ENCODE data around the gene CFAP53. TPM values are rescaled to one million over a fixed set of nuclear protein-coding genes. Genes with fewer than 3 reads are reported as not detected.

The CFAP53 gene
- total RNA-seq, 1 experiment from 2014 or later = 0.15 TPM

DNA sequence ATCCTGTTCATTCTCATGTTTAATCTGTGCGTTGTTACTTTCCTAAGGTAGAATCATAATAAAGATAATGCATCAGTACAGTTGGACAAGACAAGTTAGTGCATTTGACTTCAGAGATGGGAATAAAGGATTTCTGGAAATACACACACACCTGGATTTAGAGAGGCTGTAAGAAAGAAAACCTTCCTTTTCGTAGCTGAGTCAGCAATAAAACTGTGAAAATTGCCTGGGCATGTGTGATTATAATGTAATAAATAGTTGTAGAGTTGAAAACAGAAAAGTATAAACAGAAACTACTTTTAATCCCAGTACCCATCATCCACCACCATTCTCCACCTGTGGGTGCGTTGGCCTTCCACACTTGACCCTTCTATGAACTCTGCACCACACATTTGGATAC, 15.4 kb downstream of the CFAP53 start:
- no peak for DNase-seq
- Histone ChIP-seq H2BK120ac (ENCODE audit: low read depth, low read length, poor library complexity, severe bottlenecking) (no peak overlapping the region), H2BK15ac (ENCODE audit: low read depth, low read length) (no peak overlapping the region), H3T11ph (ENCODE audit: low read length) (no peak overlapping the region), H3K9ac (ENCODE audit: extremely low read depth, insufficient read length, low read length) (no peak overlapping the region), H2BK20ac (ENCODE audit: low read depth, low read length, poor library complexity, severe bottlenecking) (no peak overlapping the region), H2BK5ac (ENCODE audit: insufficient read length, low read length) (no peak overlapping the region), H4K91ac (ENCODE audit: insufficient read length, low read depth, low read length) (no peak overlapping the region), H3K4me1 (ENCODE audit: insufficient read depth, low read length) (no peaks in the 10 kb centered on the region; the same call in 1 of the 2 replicates), H3K14ac (ENCODE audit: insufficient read depth, low read length) (no peak overlapping the region), H4K8ac (replicated peaks; ENCODE audit: insufficient read length, low read depth, low read length) (no peak overlapping the region), H3K23ac (ENCODE audit: insufficient read length, low read depth, low read length) (no peak overlapping the region), H4K5ac (ENCODE audit: insufficient read length, low read depth, low read length) (no peak overlapping the region), H3K4ac (ENCODE audit: low read depth, low read length) (no peak overlapping the region), H3K23me2 (ENCODE audit: insufficient read length, low read depth, low read length, poor library complexity, severe bottlenecking) (no peaks in the 10 kb centered on the region), H3K56ac (ENCODE audit: insufficient read length, low read depth, low read length) (no peak overlapping the region), H2AK5ac (ENCODE audit: insufficient read length, low read length) (no peak overlapping the region), H3K18ac (ENCODE audit: insufficient read length, low read depth, low read length) (no peak overlapping the region), H2BK12ac (ENCODE audit: insufficient read length, low read depth, low read length) (no peak overlapping the region), H3K4me2 (ENCODE audit: insufficient read depth, insufficient read length, low read length) (no peak overlapping the region), H4K20me1 (ENCODE audit: control insufficient read depth, insufficient read depth, insufficient read length) (no peaks in the 10 kb centered on the region), H2AFZ (ENCODE audit: low read length) (no peak overlapping the region), H3K79me2 (ENCODE audit: insufficient read depth, low read length) (no peaks in the 10 kb centered on the region), H3K79me1 (ENCODE audit: insufficient read depth, low read depth, low read length, poor library complexity, severe bottlenecking) (no peaks in the 10 kb centered on the region), H3K27ac (ENCODE audit: insufficient read length, low read depth, low read length) (no peak overlapping the region), H3K9me3 (ENCODE audit: control insufficient read depth, low read depth, low read length) (no peaks in the 10 kb centered on the region), H3K27me3 (ENCODE audit: insufficient read depth, low read length) (no peaks in the 10 kb centered on the region)
- Mint-ChIP-seq H3K36me3 (ENCODE audit: insufficient read depth in 1 of 3, low read depth in 3 of 3) (no peaks in the 10 kb centered on the region), H3K4me1 (peaks cover 5 to 10% of the 10 kb centered on the region in 2 experiments; a peak in 3 of 4 replicates), H3K27ac (no peak overlapping the region), H3K9me3 (no peaks in the 10 kb centered on the region), H3K4me3 (no peak overlapping the region), H3K27me3 (ENCODE audit: low read depth) (no peaks in the 10 kb centered on the region; the same call in 1 of the 2 replicates)
- TF ChIP-seq, protein P1, sequence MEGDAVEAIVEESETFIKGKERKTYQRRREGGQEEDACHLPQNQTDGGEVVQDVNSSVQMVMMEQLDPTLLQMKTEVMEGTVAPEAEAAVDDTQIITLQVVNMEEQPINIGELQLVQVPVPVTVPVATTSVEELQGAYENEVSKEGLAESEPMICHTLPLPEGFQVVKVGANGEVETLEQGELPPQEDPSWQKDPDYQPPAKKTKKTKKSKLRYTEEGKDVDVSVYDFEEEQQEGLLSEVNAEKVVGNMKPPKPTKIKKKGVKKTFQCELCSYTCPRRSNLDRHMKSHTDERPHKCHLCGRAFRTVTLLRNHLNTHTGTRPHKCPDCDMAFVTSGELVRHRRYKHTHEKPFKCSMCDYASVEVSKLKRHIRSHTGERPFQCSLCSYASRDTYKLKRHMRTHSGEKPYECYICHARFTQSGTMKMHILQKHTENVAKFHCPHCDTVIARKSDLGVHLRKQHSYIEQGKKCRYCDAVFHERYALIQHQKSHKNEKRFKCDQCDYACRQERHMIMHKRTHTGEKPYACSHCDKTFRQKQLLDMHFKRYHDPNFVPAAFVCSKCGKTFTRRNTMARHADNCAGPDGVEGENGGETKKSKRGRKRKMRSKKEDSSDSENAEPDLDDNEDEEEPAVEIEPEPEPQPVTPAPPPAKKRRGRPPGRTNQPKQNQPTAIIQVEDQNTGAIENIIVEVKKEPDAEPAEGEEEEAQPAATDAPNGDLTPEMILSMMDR (conservative IDR thresholded peaks at IDR 0.05) = no peak
- WGBS (ENCODE audit: extremely low coverage, insufficient read length, low lambda C conversion rate) = no CpG with 5 or more reads among the region's 3 CpGs
